ENCODE data around the gene ARHGAP15.

GRCh38 chr2:143469323-143469722 is 340.1 kb downstream of the ARHGAP15 start:
- no peak for TF ChIP-seq ZNF384 (IDR thresholded peaks at IDR 0.05)
- TF ChIP-seq LEF1 (IDR thresholded peaks at IDR 0.05; ENCODE audit: borderline replicate concordance): no peak
- TF ChIP-seq PKNOX1 (IDR thresholded peaks at IDR 0.05): no peak

Measured in HEK293T (cell line).